Neuronal stem cell (in vitro differentiated cells): Measurements from ENCODE around the gene EMC10.
"Not testable (repeated sequence)": the region's sequence is repeated elsewhere in the genome, so short reads cannot be mapped to it uniquely, and the experiment has no call there.

ENCODE experiments used
- DNase-seq: peaks from one replicate; pipeline ENCODE4 v3.0.0-alpha.2; 2013; ENCODE audit warnings: low spot score
- H2AFZ ChIP-seq: one replicate; pipeline ENCODE4 v1.6.1; 2013; ENCODE audit warnings: mild to moderate bottlenecking, low read length, inconsistent platforms
- H2AK5ac ChIP-seq: 2 replicates; pipeline ENCODE4 v1.6.1; 2013; ENCODE audit warnings: low read depth, mild to moderate bottlenecking, inconsistent platforms, low read length, moderate library complexity, mixed read lengths
- H2BK120ac ChIP-seq: 2 replicates; pipeline ENCODE4 v1.6.1; 2013; ENCODE audit warnings: low read depth, mild to moderate bottlenecking, inconsistent platforms, low read length, moderate library complexity, mixed read lengths
- H2BK12ac ChIP-seq: one replicate; pipeline ENCODE4 v1.6.1; 2013; ENCODE audit warnings: low read length, inconsistent platforms
- H2BK15ac ChIP-seq: 2 replicates; pipeline ENCODE4 v1.6.1; 2013; ENCODE audit warnings: mild to moderate bottlenecking, low read length, inconsistent platforms, mixed read lengths
- H2BK5ac ChIP-seq: one replicate; pipeline ENCODE4 v1.6.1; 2013; ENCODE audit warnings: inconsistent platforms, mild to moderate bottlenecking, low read length, moderate library complexity
- H3K14ac ChIP-seq: one replicate; pipeline ENCODE4 v1.6.1; 2013; ENCODE audit warnings: low read length, inconsistent platforms
- H3K18ac ChIP-seq: 2 replicates; pipeline ENCODE4 v1.6.1; 2013; ENCODE audit warnings: low read length, inconsistent platforms
- H3K23ac ChIP-seq: 2 replicates; pipeline ENCODE4 v1.6.1; 2013; ENCODE audit warnings: low read depth, mild to moderate bottlenecking, mixed read lengths, low read length, inconsistent platforms; ENCODE audit not compliant: poor library complexity
- H3K27ac ChIP-seq: replicated peaks from 3 replicates; pipeline ENCODE4 v1.5.1; 2013; ENCODE audit warnings: low read length, inconsistent platforms
- H3K27me3 ChIP-seq, 3 experiments: 2 replicates each; pipeline ENCODE4 v1.6.1; 2013; ENCODE audit warnings: low read length in 3 of 3, mild to moderate bottlenecking in 2 of 3, inconsistent platforms in 1 of 3, low read depth in 1 of 3, mixed read lengths in 1 of 3, moderate library complexity in 1 of 3; ENCODE audit not compliant: control insufficient read depth in 3 of 3, insufficient read depth in 3 of 3
- H3K36me3 ChIP-seq, 2 donors: replicated peaks in 1 of 2; 2 replicates each; pipeline ENCODE4 v1.6.1; 2013; ENCODE audit warnings: low read length in 2 of 2; ENCODE audit not compliant: control insufficient read depth in 2 of 2, insufficient read depth in 2 of 2
- H3K4ac ChIP-seq: 2 replicates; pipeline ENCODE4 v1.6.1; 2013; ENCODE audit warnings: inconsistent platforms, mild to moderate bottlenecking, low read length, moderate library complexity
- H3K4me1 ChIP-seq, 2 donors: 1 replicate in 1 of 2; 2 replicates in 1 of 2; pipeline ENCODE4 v1.6.1; 2013; ENCODE audit warnings: low read length in 2 of 2, low read depth in 1 of 2; ENCODE audit not compliant: control insufficient read depth in 2 of 2, insufficient read depth in 1 of 2
- H3K4me2 ChIP-seq: one replicate; pipeline ENCODE4 v1.6.1; 2013; ENCODE audit warnings: mild to moderate bottlenecking, low read length, inconsistent platforms; ENCODE audit not compliant: insufficient read depth, poor library complexity, severe bottlenecking
- H3K4me3 ChIP-seq, 2 donors: 2 replicates each; pipeline ENCODE4 v1.5.1; 2013; ENCODE audit warnings: low read length in 2 of 2, mild to moderate bottlenecking in 2 of 2, inconsistent platforms in 1 of 2, moderate library complexity in 1 of 2
- H3K79me1 ChIP-seq: one replicate; pipeline ENCODE4 v1.6.1; 2013; ENCODE audit warnings: low read depth, mild to moderate bottlenecking, inconsistent platforms, low read length, moderate library complexity
- H3K9ac ChIP-seq: one replicate; pipeline ENCODE4 v1.6.1; 2013; ENCODE audit warnings: mild to moderate bottlenecking, low read depth, low read length, inconsistent platforms; ENCODE audit not compliant: poor library complexity
- H3K9me3 ChIP-seq, 2 donors: replicated peaks in 1 of 2; 2 replicates each; pipeline versions ENCODE3 to v1.6.1; 2013; ENCODE audit warnings: low read length in 2 of 2, mild to moderate bottlenecking in 2 of 2, inconsistent platforms in 1 of 2, low read depth in 1 of 2, mixed read lengths in 1 of 2, moderate library complexity in 1 of 2; ENCODE audit not compliant: control insufficient read depth in 2 of 2, insufficient read depth in 1 of 2
- H4K8ac ChIP-seq: one replicate; pipeline ENCODE4 v1.6.1; 2013; ENCODE audit warnings: low read depth, mild to moderate bottlenecking, inconsistent platforms, low read length, moderate library complexity
- H4K91ac ChIP-seq: one replicate; pipeline ENCODE4 v1.6.1; 2013; ENCODE audit warnings: low read length, low read depth, mild to moderate bottlenecking, inconsistent platforms; ENCODE audit not compliant: poor library complexity
- WGBS, 2 donors: extraction: QIAGEN DNeasy Blood & Tissue Kit; methylation state at CpG; one replicate each; pipeline ENCODE4 v1.1.7; 2013; ENCODE audit warnings: missing lambda C conversion rate in 2 of 2, mixed read lengths in 1 of 2; ENCODE audit not compliant: insufficient read length in 2 of 2, insufficient replicate concordance in 1 of 2; ENCODE audit errors: extremely low coverage in 2 of 2; 5-methylcytosine and 5-hydroxymethylcytosine counted together

EMC10 gene

GRCh38 chr19:50468818-50469217 lies 7.5 kb upstream of the EMC10 start:
- Histone ChIP-seq H3K14ac (no peak overlapping the region), H3K4me1 (peaks cover 9 to 14% of the 10 kb centered on the region in 2 donors), H3K79me1 (peaks cover 1% of the 10 kb centered on the region), H3K23ac (no peak overlapping the region), H2BK15ac (peak overlapping the region; percentile 95), H2BK5ac (peak overlapping the region; percentile 46), H2BK12ac (no peak overlapping the region), H3K27ac (no peak overlapping the region), H3K18ac (no peak overlapping the region), H4K91ac (no peak overlapping the region), H3K4ac (no peak overlapping the region), H4K8ac (peak overlapping the region; percentile 72), H2AFZ (no peak overlapping the region), H3K4me2 (no peak overlapping the region), H3K27me3 (peaks cover 0 to 7% (median 0%) of the 10 kb centered on the region in 3 experiments), H3K36me3 (no peaks in the 10 kb centered on the region), H2AK5ac (peak overlapping the region; percentile 91), H3K9ac (no peak overlapping the region), H3K9me3 (peaks cover 0 to 1% of the 10 kb centered on the region in 2 donors), H3K4me3 (no peak overlapping the region), H2BK120ac (no peak overlapping the region)
- DNase-seq: no peak
- WGBS, 2 donors: no CpG with 5 or more reads among the region's 6 CpGs

- WGBS, 2 donors: no CpG with 5 or more reads among the region's 3 CpGs
- H2AK5ac ChIP-seq, H3K4me3 ChIP-seq, H4K91ac ChIP-seq, H3K23ac ChIP-seq, H3K27ac ChIP-seq, DNase-seq, H3K4me2 ChIP-seq, H4K8ac ChIP-seq, H3K36me3 ChIP-seq, H2BK15ac ChIP-seq, H2AFZ ChIP-seq, H3K4me1 ChIP-seq, H3K4ac ChIP-seq, H2BK12ac ChIP-seq, H3K14ac ChIP-seq, H3K79me1 ChIP-seq, H2BK120ac ChIP-seq, H3K18ac ChIP-seq, H2BK5ac ChIP-seq, H3K9ac ChIP-seq: not testable (repeated sequence)
- peaks cover 0 to 22% (median 0%) of the 10 kb centered on the region in 3 experiments for H3K27me3 ChIP-seq
- peaks cover 3 to 16% of the 10 kb centered on the region in 2 donors for H3K9me3 ChIP-seq
Observed at GRCh38 chr19:50473336-50473735, 3.0 kb upstream of the EMC10 start.

GRCh38 chr19:50475101-50475568 lies 1.2 kb upstream of the EMC10 start:
- peaks cover 6 to 31% of the 10 kb centered on the region in 2 donors for H3K9me3 ChIP-seq
- H2BK12ac ChIP-seq: no peak overlapping the region
- no CpG with 5 or more reads among the region's 12 CpGs for WGBS, 2 donors

GRCh38 chr19:50475736-50476223 lies 527 bp upstream of the EMC10 start:
- Histone ChIP-seq H3K18ac (peak overlapping the region; percentile 85), H3K9me3 (peaks cover 6 to 31% of the 10 kb centered on the region in 2 donors), H3K4me3 (no peak overlapping the region), H2BK5ac (peak overlapping the region; percentile 90), H3K4me1 (no peaks in the 10 kb centered on the region), H3K79me1 (peaks cover 7% of the 10 kb centered on the region), H4K8ac (no peak overlapping the region), H2AFZ (peak overlapping the region; percentile 100), H3K27me3 (peaks cover 0 to 15% (median 0%) of the 10 kb centered on the region in 3 experiments), H3K9ac (no peak overlapping the region), H3K4me2 (no peak overlapping the region), H3K23ac (peak overlapping the region; percentile 12), H2BK15ac (no peak overlapping the region), H4K91ac (no peak overlapping the region), H2BK12ac (peak overlapping the region; percentile 47), H3K36me3 (peaks cover 14 to 21% of the 10 kb centered on the region in 2 donors), H3K27ac (no peak overlapping the region), H3K14ac (no peak overlapping the region), H2AK5ac (peak overlapping the region; percentile 98), H2BK120ac (peak overlapping the region; percentile 87), H3K4ac (peak overlapping the region; percentile 53)
- no peak for DNase-seq
- WGBS, 2 donors: no CpG with 5 or more reads among the region's 29 CpGs

More at GRCh38 chr19:50475101-50475568, 1.2 kb upstream of the EMC10 start:
- no peak overlapping the region for H3K4me3 ChIP-seq
- H3K18ac ChIP-seq: peak overlapping the region; percentile 35
- peak overlapping the region; percentile 81 for H2AK5ac ChIP-seq
- no peak overlapping the region for H2AFZ ChIP-seq
- H3K23ac ChIP-seq: no peak overlapping the region
- no peak overlapping the region for H3K27ac ChIP-seq
- H2BK120ac ChIP-seq: peak overlapping the region; percentile 67
- no peak overlapping the region for H3K9ac ChIP-seq
- no peak overlapping the region for H4K8ac ChIP-seq
- peak overlapping the region; percentile 21 for H2BK15ac ChIP-seq
- peaks cover 14 to 17% of the 10 kb centered on the region in 2 donors for H3K36me3 ChIP-seq
- H2BK5ac ChIP-seq: peak overlapping the region; percentile 87
- no peak overlapping the region for H3K4ac ChIP-seq
- no peak overlapping the region for H3K14ac ChIP-seq
- no peak overlapping the region for H4K91ac ChIP-seq
- peaks cover 7% of the 10 kb centered on the region for H3K79me1 ChIP-seq
- H3K27me3 ChIP-seq: peaks cover 0 to 15% (median 0%) of the 10 kb centered on the region in 3 experiments
- no peak for DNase-seq
- no peaks in the 10 kb centered on the region for H3K4me1 ChIP-seq
- no peak overlapping the region for H3K4me2 ChIP-seq
